IMR-90 (cell line): Measurements from ENCODE around the gene KIRREL1. TPM values are rescaled to one million over a fixed set of nuclear protein-coding genes. Genes with fewer than 3 reads are reported as not detected.

Experiments
- ATAC-seq: fragments of 200-7000 bp; cut with Tn5 transposase; 2 replicates; pipeline ENCODE4 v1.9.1; 2020; ENCODE audit warnings: low read depth, mild to moderate bottlenecking, moderate library complexity
- BruUV-seq: library from RNA; stranded (reverse); fragments of 400-500 nt; replicated peaks from 2 replicates; lab custom pipeline; 2021; lab: Mats Ljungman, UMichigan
- CTCF ChIA-PET: fragments of 300-600 bp; formaldehyde crosslinking; extraction: SDS; loops from one replicate; lab custom pipeline; 2021; ENCODE audit warnings: antibody characterized with exemption; lab: Yijun Ruan, JAX
- POLR2A ChIA-PET: fragments of 300-600 bp; sonication (Branson Sonifier 250); formaldehyde crosslinking; loops from one replicate; lab custom pipeline; 2022; ENCODE audit warnings: antibody characterized with exemption; ENCODE audit not compliant: unreplicated experiment; lab: Charles Lee
- DNase-seq: peaks from one replicate; pipeline ENCODE4 v3.0.0; 2013
- H2AFZ ChIP-seq: replicated peaks from 2 replicates; pipeline ENCODE3; 2013; ENCODE audit warnings: low read length, mild to moderate bottlenecking; ENCODE audit not compliant: poor library complexity
- H2AK5ac ChIP-seq: 2 replicates; pipeline ENCODE4 v1.6.1; 2013; ENCODE audit warnings: low read depth, low read length, inconsistent platforms
- H2AK9ac ChIP-seq: replicated peaks from 2 replicates; pipeline ENCODE3; 2013; ENCODE audit warnings: mild to moderate bottlenecking, low read depth, low read length, moderate library complexity; ENCODE audit not compliant: poor library complexity
- H2BK120ac ChIP-seq: 2 replicates; pipeline ENCODE4 v1.6.1; 2013; ENCODE audit warnings: low read depth, low read length, inconsistent platforms
- H2BK15ac ChIP-seq: 3 replicates; pipeline ENCODE4 v1.6.1; 2013; ENCODE audit warnings: low read depth, low read length, inconsistent platforms
- H2BK20ac ChIP-seq: 2 replicates; pipeline ENCODE4 v1.6.1; 2013; ENCODE audit warnings: low read depth, mild to moderate bottlenecking, inconsistent platforms, low read length, moderate library complexity
- H2BK5ac ChIP-seq: 2 replicates; pipeline ENCODE4 v1.6.1; 2013; ENCODE audit warnings: mild to moderate bottlenecking, low read depth, low read length, inconsistent platforms; ENCODE audit not compliant: poor library complexity, severe bottlenecking
- H3K14ac ChIP-seq: replicated peaks from 2 replicates; pipeline ENCODE4 v1.6.1; 2013; ENCODE audit warnings: low read depth, low read length, inconsistent platforms
- H3K18ac ChIP-seq: 2 replicates; pipeline ENCODE4 v1.6.1; 2013; ENCODE audit warnings: low read depth, low read length, control low read depth
- H3K23ac ChIP-seq: 2 replicates; pipeline ENCODE4 v1.6.1; 2013; ENCODE audit warnings: low read depth, low read length, inconsistent platforms
- H3K27ac ChIP-seq: 2 replicates; pipeline ENCODE4 v1.5.1; 2013; ENCODE audit warnings: mild to moderate bottlenecking, control low read depth, low read length; ENCODE audit not compliant: insufficient read depth
- H3K27me3 ChIP-seq: 2 replicates; pipeline ENCODE4 v1.6.1; 2013; ENCODE audit warnings: low read length; ENCODE audit not compliant: control insufficient read depth, insufficient read depth
- H3K36me3 ChIP-seq: 2 replicates; pipeline ENCODE4 v1.6.1; 2013; ENCODE audit warnings: low read length, mixed read lengths; ENCODE audit not compliant: control insufficient read depth, insufficient read depth
- H3K4ac ChIP-seq: 2 replicates; pipeline ENCODE4 v1.6.1; 2013; ENCODE audit warnings: low read depth, low read length, inconsistent platforms
- H3K4me1 ChIP-seq: 2 replicates; pipeline ENCODE4 v1.6.1; 2013; ENCODE audit warnings: low read length, mixed read lengths; ENCODE audit not compliant: control insufficient read depth, insufficient read depth
- H3K4me2 ChIP-seq: 2 replicates; pipeline ENCODE4 v1.6.1; 2013; ENCODE audit warnings: low read depth, mild to moderate bottlenecking, control low read depth, low read length, moderate library complexity
- H3K4me3 ChIP-seq: 2 replicates; pipeline ENCODE4 v1.5.1; 2013; ENCODE audit warnings: low read depth, mild to moderate bottlenecking, control low read depth, low read length, moderate library complexity; ENCODE audit not compliant: insufficient read depth
- H3K56ac ChIP-seq: 2 replicates; pipeline ENCODE4 v1.6.1; 2013; ENCODE audit warnings: low read length, inconsistent platforms; ENCODE audit not compliant: insufficient read depth; ENCODE audit errors: extremely low read depth
- H3K79me1 ChIP-seq, 2 experiments: 2 replicates each; pipeline ENCODE4 v1.6.1; 2013; ENCODE audit warnings: low read length in 2 of 2, inconsistent platforms in 1 of 2, low read depth in 1 of 2
- H3K9ac ChIP-seq: 2 replicates; pipeline ENCODE4 v1.6.1; 2013; ENCODE audit warnings: low read depth, low read length, control low read depth
- H3K9me1 ChIP-seq: 2 replicates; pipeline ENCODE4 v1.6.1; 2013; ENCODE audit warnings: low read length, inconsistent platforms; ENCODE audit not compliant: insufficient read depth
- H3K9me3 ChIP-seq: 2 replicates; pipeline ENCODE4 v1.6.1; 2013; ENCODE audit warnings: low read length; ENCODE audit not compliant: control insufficient read depth, insufficient read depth
- H4K20me1 ChIP-seq: 2 replicates; pipeline ENCODE4 v1.6.1; 2013; ENCODE audit warnings: low read length, inconsistent platforms; ENCODE audit not compliant: insufficient read depth
- H4K5ac ChIP-seq: 2 replicates; pipeline ENCODE4 v1.6.1; 2013; ENCODE audit warnings: mild to moderate bottlenecking, low read depth, low read length, control low read depth
- H4K8ac ChIP-seq, 2 experiments: 2 replicates each; pipeline ENCODE4 v1.6.1; 2013; ENCODE audit warnings: low read depth in 2 of 2, low read length in 2 of 2, control low read depth in 1 of 2, inconsistent platforms in 1 of 2
- H4K91ac ChIP-seq: 2 replicates; pipeline ENCODE4 v1.6.1; 2013; ENCODE audit warnings: low read depth, low read length, inconsistent platforms; ENCODE audit not compliant: insufficient read depth
- BHLHE40 ChIP-seq: fragments of 150-350 bp; IDR thresholded peaks from 2 replicates; pipeline ENCODE4 v1.6.1; 2016; ENCODE audit warnings: mild to moderate bottlenecking, low read depth, low read length
- CEBPB ChIP-seq: IDR thresholded peaks from 2 replicates; pipeline ENCODE4 v1.6.1; 2012; ENCODE audit warnings: low read depth, low read length, improper control_type of control experiment
- CHD1 ChIP-seq: IDR thresholded peaks from 2 replicates; pipeline ENCODE4 v1.6.1; 2012; ENCODE audit warnings: low read depth, low read length, improper control_type of control experiment
- FOS ChIP-seq: fragments of 150-350 bp; IDR thresholded peaks from 2 replicates; pipeline ENCODE4 v1.6.1; 2016; ENCODE audit warnings: low read depth, low read length
- MAFK ChIP-seq: IDR thresholded peaks from 2 replicates; pipeline ENCODE4 v1.6.1; 2012; ENCODE audit warnings: low read depth, low read length, improper control_type of control experiment
- MAZ ChIP-seq: IDR thresholded peaks from 2 replicates; pipeline ENCODE4 v1.6.1; 2012; ENCODE audit warnings: low read depth, mild to moderate bottlenecking, low read length, improper control_type of control experiment, moderate library complexity, borderline replicate concordance
- MXI1 ChIP-seq: IDR thresholded peaks from 2 replicates; pipeline ENCODE4 v1.6.1; 2012; ENCODE audit warnings: low read depth, mild to moderate bottlenecking, low read length, moderate library complexity, borderline replicate concordance
- NFE2L2 ChIP-seq: fragments of 150-350 bp; IDR thresholded peaks from 2 replicates; pipeline ENCODE4 v1.6.1; 2016; ENCODE audit warnings: low read depth, mild to moderate bottlenecking, low read length
- POLR2A ChIP-seq: IDR thresholded peaks from 2 replicates; pipeline ENCODE4 v1.6.1; 2012; ENCODE audit warnings: mild to moderate bottlenecking, low read depth, low read length
- RAD21 ChIP-seq: IDR thresholded peaks from 2 replicates; pipeline ENCODE4 v1.6.1; 2012; ENCODE audit warnings: low read length, improper control_type of control experiment
- RCOR1 ChIP-seq: IDR thresholded peaks from 2 replicates; pipeline ENCODE4 v1.6.1; 2012; ENCODE audit warnings: mild to moderate bottlenecking, low read length, improper control_type of control experiment; ENCODE audit not compliant: insufficient replicate concordance
- RFX5 ChIP-seq: IDR thresholded peaks from 2 replicates; pipeline ENCODE4 v1.8.0; 2012; ENCODE audit warnings: low read depth, mild to moderate bottlenecking, low read length, moderate library complexity
- SMC3 ChIP-seq: fragments of 150-350 bp; IDR thresholded peaks from 2 replicates; pipeline ENCODE4 v1.6.1; 2016; ENCODE audit warnings: low read depth, mild to moderate bottlenecking, antibody characterized with exemption, low read length, moderate library complexity
- WGBS, 2 experiments: methylation state at CpG; one replicate each; pipeline versions ENCODE4 v1.1.5 to v1.1.7; 2013; ENCODE audit warnings: missing lambda C conversion rate in 2 of 2; ENCODE audit not compliant: insufficient read length in 1 of 2; ENCODE audit errors: extremely low coverage in 2 of 2; 5-methylcytosine and 5-hydroxymethylcytosine counted together
- dilution Hi-C: fragments of 300-500 bp; cut with HindIII; formaldehyde crosslinking; loops from one replicate; pipeline ENCODE4 v1.14.3; 2018; ENCODE audit warnings: low sequenced_read_pairs; ENCODE audit not compliant: unreplicated experiment
- in situ Hi-C: fragments of 300-500 bp; cut with MboI; formaldehyde crosslinking; loops from 3 replicates; pipeline ENCODE4 v1.14.3; 2019; ENCODE audit warnings: low sequenced_read_pairs, inconsistent platforms, mixed read lengths
- intact Hi-C: fragments of 100-400 bp; cut with micrococcal nuclease; formaldehyde crosslinking; loops from 2 replicates; pipeline ENCODE4 v1.10.0; 2022
- polyA plus RNA-seq, 3 experiments: library from polyadenylated mRNA; depleted of rRNA; stranded (reverse); fragments of >200 nt; gene quantifications; 2 replicates each; pipeline ENCODE4 v1.2.3, GENCODE V29; 2012; ENCODE audit warnings: low replicate concordance in 1 of 3
- total RNA-seq: library from RNA; depleted of rRNA; stranded (reverse); fragments of >200 nt; gene quantifications from 2 replicates; pipeline ENCODE4 v1.2.3, GENCODE V29; 2012
- TF ChIP-seq, protein P1 (sequence below): conservative IDR thresholded peaks from 2 replicates; pipeline ENCODE4 v1.5.1; 2012; ENCODE audit warnings: mild to moderate bottlenecking, low read depth, low read length, improper control_type of control experiment
- TF ChIP-seq, protein P2 (sequence below): fragments of 150-350 bp; IDR thresholded peaks from 2 replicates; pipeline ENCODE4 v1.6.1; 2017; ENCODE audit warnings: mild to moderate bottlenecking, antibody characterized with exemption, low read length, low read depth
- TF ChIP-seq, protein P3 (sequence below): fragments of 150-350 bp; IDR thresholded peaks from 2 replicates; pipeline ENCODE4 v1.6.1; 2016; ENCODE audit warnings: low read depth, mild to moderate bottlenecking, low read length, moderate library complexity, borderline replicate concordance

KIRREL1 gene
- total and polyA plus RNA-seq, 2 of the 4 experiments (the other 2 are of a cell fraction) = 58.1 to 64.7 TPM

DNA sequence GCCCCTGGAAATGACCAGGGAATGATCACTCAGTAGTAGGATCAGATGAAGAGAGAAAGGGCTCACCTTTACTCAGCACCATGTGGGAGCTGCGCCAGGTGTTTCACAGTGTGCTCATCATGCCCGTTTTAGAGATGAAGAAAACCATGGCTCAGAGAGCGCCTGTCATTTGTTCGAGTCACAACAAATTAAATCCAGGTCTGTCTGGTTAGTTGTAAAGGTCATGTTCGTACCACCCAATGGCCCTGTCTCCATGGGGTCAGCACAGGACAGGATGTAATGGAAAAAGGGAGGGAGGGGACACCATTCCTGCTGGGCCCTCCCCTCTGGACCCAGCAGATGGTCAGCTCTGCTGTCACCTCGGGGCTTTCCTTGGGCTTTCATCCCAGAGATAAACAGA, 15.2 kb downstream of the KIRREL1 start:
- Histone ChIP-seq H3K18ac (peak overlapping the region; percentile 79), H4K5ac (peak overlapping the region; percentile 72), H2BK120ac (peak overlapping the region; percentile 94), H4K20me1 (peaks cover 25% of the 10 kb centered on the region), H3K9ac (peak overlapping the region; percentile 37; the same call in 1 of the 2 replicates), H3K9me1 (peaks cover 46% of the 10 kb centered on the region), H3K14ac (peak overlapping the region; percentile 82), H3K4me3 (no peak overlapping the region), H3K79me1 (peaks cover 30 to 86% of the 10 kb centered on the region in 2 experiments), H2AFZ (peak overlapping the region; percentile 9), H3K56ac (peak overlapping the region; percentile 5; the same call in 1 of the 2 replicates), H2AK5ac (peak overlapping the region; percentile 81), H4K91ac (peak overlapping the region; percentile 88), H3K4ac (peak overlapping the region; percentile 99), H2BK5ac (peak overlapping the region; percentile 100), H2BK20ac (peak overlapping the region; percentile 67), H3K23ac (peak overlapping the region; percentile 98), H3K27me3 (no peaks in the 10 kb centered on the region), H3K4me1 (peaks cover 70% of the 10 kb centered on the region), H3K4me2 (peak overlapping the region; percentile 48; the same call in 1 of the 2 replicates), H4K8ac (peak overlapping the region; percentile 89 to 91; a peak in 3 of 4 replicates), H3K36me3 (peaks cover 7% of the 10 kb centered on the region; the same call in 1 of the 2 replicates), H3K27ac (peak overlapping the region; percentile 99), H2AK9ac (peak overlapping the region; percentile 86), H3K9me3 (no peaks in the 10 kb centered on the region), H2BK15ac (peak overlapping the region; percentile 90; the same call in 2 of the 3 replicates)
- dilution Hi-C loops = no loop called here
- in situ Hi-C loops = no loop called here
- intact Hi-C loops = no loop called here
- DNase-seq = no peak
- WGBS, 2 experiments = 0% methylated on average over 1 of the region's 6 CpGs; no CpG with 5 or more reads in 1 of the 2 experiments
- no TSS peak for BruUV-seq
- ChIA-PET CTCF (interaction anchor here (1.9 kb wide), 1 partner anchor 16 kb away, joined by 4 read pairs; no protein-coding TSS in a partner anchor), POLR2A (no interaction called here)
- ATAC-seq = no peak
- no peak for TF ChIP-seq MXI1
- TF ChIP-seq NFE2L2 = no peak
- TF ChIP-seq, protein P1, sequence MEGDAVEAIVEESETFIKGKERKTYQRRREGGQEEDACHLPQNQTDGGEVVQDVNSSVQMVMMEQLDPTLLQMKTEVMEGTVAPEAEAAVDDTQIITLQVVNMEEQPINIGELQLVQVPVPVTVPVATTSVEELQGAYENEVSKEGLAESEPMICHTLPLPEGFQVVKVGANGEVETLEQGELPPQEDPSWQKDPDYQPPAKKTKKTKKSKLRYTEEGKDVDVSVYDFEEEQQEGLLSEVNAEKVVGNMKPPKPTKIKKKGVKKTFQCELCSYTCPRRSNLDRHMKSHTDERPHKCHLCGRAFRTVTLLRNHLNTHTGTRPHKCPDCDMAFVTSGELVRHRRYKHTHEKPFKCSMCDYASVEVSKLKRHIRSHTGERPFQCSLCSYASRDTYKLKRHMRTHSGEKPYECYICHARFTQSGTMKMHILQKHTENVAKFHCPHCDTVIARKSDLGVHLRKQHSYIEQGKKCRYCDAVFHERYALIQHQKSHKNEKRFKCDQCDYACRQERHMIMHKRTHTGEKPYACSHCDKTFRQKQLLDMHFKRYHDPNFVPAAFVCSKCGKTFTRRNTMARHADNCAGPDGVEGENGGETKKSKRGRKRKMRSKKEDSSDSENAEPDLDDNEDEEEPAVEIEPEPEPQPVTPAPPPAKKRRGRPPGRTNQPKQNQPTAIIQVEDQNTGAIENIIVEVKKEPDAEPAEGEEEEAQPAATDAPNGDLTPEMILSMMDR = no peak
- no peak for TF ChIP-seq CEBPB
- TF ChIP-seq POLR2A = no peak
- TF ChIP-seq CHD1 = no peak
- TF ChIP-seq SMC3 = no peak
- no peak for TF ChIP-seq BHLHE40
- no peak for TF ChIP-seq FOS
- TF ChIP-seq, protein P2, sequence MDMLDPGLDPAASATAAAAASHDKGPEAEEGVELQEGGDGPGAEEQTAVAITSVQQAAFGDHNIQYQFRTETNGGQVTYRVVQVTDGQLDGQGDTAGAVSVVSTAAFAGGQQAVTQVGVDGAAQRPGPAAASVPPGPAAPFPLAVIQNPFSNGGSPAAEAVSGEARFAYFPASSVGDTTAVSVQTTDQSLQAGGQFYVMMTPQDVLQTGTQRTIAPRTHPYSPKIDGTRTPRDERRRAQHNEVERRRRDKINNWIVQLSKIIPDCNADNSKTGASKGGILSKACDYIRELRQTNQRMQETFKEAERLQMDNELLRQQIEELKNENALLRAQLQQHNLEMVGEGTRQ = no peak
- no peak for TF ChIP-seq RCOR1
- TF ChIP-seq, protein P3, sequence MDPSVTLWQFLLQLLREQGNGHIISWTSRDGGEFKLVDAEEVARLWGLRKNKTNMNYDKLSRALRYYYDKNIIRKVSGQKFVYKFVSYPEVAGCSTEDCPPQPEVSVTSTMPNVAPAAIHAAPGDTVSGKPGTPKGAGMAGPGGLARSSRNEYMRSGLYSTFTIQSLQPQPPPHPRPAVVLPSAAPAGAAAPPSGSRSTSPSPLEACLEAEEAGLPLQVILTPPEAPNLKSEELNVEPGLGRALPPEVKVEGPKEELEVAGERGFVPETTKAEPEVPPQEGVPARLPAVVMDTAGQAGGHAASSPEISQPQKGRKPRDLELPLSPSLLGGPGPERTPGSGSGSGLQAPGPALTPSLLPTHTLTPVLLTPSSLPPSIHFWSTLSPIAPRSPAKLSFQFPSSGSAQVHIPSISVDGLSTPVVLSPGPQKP = no peak
- no peak for TF ChIP-seq MAFK
- no peak for TF ChIP-seq RAD21
- TF ChIP-seq RFX5 = no peak
- no peak for TF ChIP-seq MAZ
